HG03378 (cell line): ENCODE data around the gene C1orf174.

ENCODE experiments used
- ATAC-seq: cut with Tn5 transposase; IDR thresholded peaks from one replicate; pipeline ENCODE4 v1.9.1; 2021; ENCODE audit warnings: mild to moderate bottlenecking, moderate library complexity; ENCODE audit not compliant: unreplicated experiment

C1orf174 gene

GRCh38 chr1:3900150-3900968, at the start of gene C1orf174:
Gene C1orf174 (minus strand): TSS chr1:3900272. CDS start chr1:3900186, 86 bp downstream.
- peak; percentile 62 for ATAC-seq

- no peak for ATAC-seq
Observed at GRCh38 chr1:3948344-3948743, 48.3 kb upstream of the C1orf174 start.

GRCh38 chr1:3945916-3946840, 46.1 kb upstream of the C1orf174 start:
- no peak for ATAC-seq

- no peak for ATAC-seq
Observed at GRCh38 chr1:3945222-3945621, 45.1 kb upstream of the C1orf174 start.

GRCh38 chr1:3944578-3945125, 44.6 kb upstream of the C1orf174 start:
- ATAC-seq = no peak

GRCh38 chr1:3943806-3944577, 43.9 kb upstream of the C1orf174 start:
- ATAC-seq = no peak

GRCh38 chr1:3943123-3943431, 43.0 kb upstream of the C1orf174 start:
- ATAC-seq = no peak

GRCh38 chr1:3942416-3943122, 42.5 kb upstream of the C1orf174 start:
- no peak for ATAC-seq

GRCh38 chr1:3940754-3941345, 40.8 kb upstream of the C1orf174 start:
- ATAC-seq = no peak

GRCh38 chr1:3940081-3940753, 40.1 kb upstream of the C1orf174 start:
- ATAC-seq = no peak

- ATAC-seq = no peak
Observed at GRCh38 chr1:3939242-3940080, 39.4 kb upstream of the C1orf174 start.

- no peak for ATAC-seq
Observed at GRCh38 chr1:3932156-3932919, 32.3 kb upstream of the C1orf174 start.

- no peak for ATAC-seq
Observed at GRCh38 chr1:3931007-3931912, 31.2 kb upstream of the C1orf174 start.

- ATAC-seq = no peak
Observed at GRCh38 chr1:3930301-3931006, 30.4 kb upstream of the C1orf174 start.

GRCh38 chr1:3929126-3929525, 29.1 kb upstream of the C1orf174 start:
- ATAC-seq = no peak

GRCh38 chr1:3928586-3928985, 28.5 kb upstream of the C1orf174 start:
- no peak for ATAC-seq
